ENCODE data around the gene MAGEF1. TPM values are rescaled to one million over a fixed set of nuclear protein-coding genes. Genes with fewer than 3 reads are reported as not detected.

Gene MAGEF1
- total RNA-seq, 1 donor from 2014 or later: 19.4 TPM

- no peak for DNase-seq (ENCODE audit: extremely low read depth, low read depth, low spot score)
Measured at GRCh38 chr3:184691397-184692231, 20.2 kb downstream of the MAGEF1 start.

- DNase-seq (ENCODE audit: extremely low read depth, low read depth, low spot score): no peak
Measured at GRCh38 chr3:184690192-184690883, 21.5 kb downstream of the MAGEF1 start.

GRCh38 chr3:184688882-184689271, 23.0 kb downstream of the MAGEF1 start:
- DNase-seq (ENCODE audit: extremely low read depth, low read depth, low spot score): no peak

- DNase-seq (ENCODE audit: extremely low read depth, low read depth, low spot score): no peak
Measured at GRCh38 chr3:184688251-184688881, 23.5 kb downstream of the MAGEF1 start.

GRCh38 chr3:184687363-184688015, 24.4 kb downstream of the MAGEF1 start:
- DNase-seq (ENCODE audit: extremely low read depth, low read depth, low spot score): no peak

GRCh38 chr3:184685646-184686045, 26.2 kb downstream of the MAGEF1 start:
- no peak for DNase-seq (ENCODE audit: extremely low read depth, low read depth, low spot score)

- DNase-seq (ENCODE audit: extremely low read depth, low read depth, low spot score): no peak
Measured at GRCh38 chr3:184685055-184685454, 26.8 kb downstream of the MAGEF1 start.

GRCh38 chr3:184683900-184684560, 27.8 kb downstream of the MAGEF1 start:
- no peak for DNase-seq (ENCODE audit: extremely low read depth, low read depth, low spot score)

GRCh38 chr3:184683234-184683633, 28.6 kb downstream of the MAGEF1 start:
- no peak for DNase-seq (ENCODE audit: extremely low read depth, low read depth, low spot score)

- no peak for DNase-seq (ENCODE audit: extremely low read depth, low read depth, low spot score)
Measured at GRCh38 chr3:184682671-184683070, 29.2 kb downstream of the MAGEF1 start.

GRCh38 chr3:184680385-184681345, 31.2 kb downstream of the MAGEF1 start:
- no peak for DNase-seq (ENCODE audit: extremely low read depth, low read depth, low spot score)

- DNase-seq (ENCODE audit: extremely low read depth, low read depth, low spot score): no peak
Measured at GRCh38 chr3:184679056-184679816, 32.6 kb downstream of the MAGEF1 start.

- no peak for DNase-seq (ENCODE audit: extremely low read depth, low read depth, low spot score)
Measured at GRCh38 chr3:184678317-184679055, 33.4 kb downstream of the MAGEF1 start.

- DNase-seq (ENCODE audit: extremely low read depth, low read depth, low spot score): no peak
Measured at GRCh38 chr3:184677344-184678316, 34.2 kb downstream of the MAGEF1 start.

GRCh38 chr3:184676927-184677326, 34.9 kb downstream of the MAGEF1 start:
- DNase-seq (ENCODE audit: extremely low read depth, low read depth, low spot score): no peak

GRCh38 chr3:184674626-184675025, 37.2 kb downstream of the MAGEF1 start:
- DNase-seq (ENCODE audit: extremely low read depth, low read depth, low spot score): no peak
